ENCODE results near the gene CISH.

DNA sequence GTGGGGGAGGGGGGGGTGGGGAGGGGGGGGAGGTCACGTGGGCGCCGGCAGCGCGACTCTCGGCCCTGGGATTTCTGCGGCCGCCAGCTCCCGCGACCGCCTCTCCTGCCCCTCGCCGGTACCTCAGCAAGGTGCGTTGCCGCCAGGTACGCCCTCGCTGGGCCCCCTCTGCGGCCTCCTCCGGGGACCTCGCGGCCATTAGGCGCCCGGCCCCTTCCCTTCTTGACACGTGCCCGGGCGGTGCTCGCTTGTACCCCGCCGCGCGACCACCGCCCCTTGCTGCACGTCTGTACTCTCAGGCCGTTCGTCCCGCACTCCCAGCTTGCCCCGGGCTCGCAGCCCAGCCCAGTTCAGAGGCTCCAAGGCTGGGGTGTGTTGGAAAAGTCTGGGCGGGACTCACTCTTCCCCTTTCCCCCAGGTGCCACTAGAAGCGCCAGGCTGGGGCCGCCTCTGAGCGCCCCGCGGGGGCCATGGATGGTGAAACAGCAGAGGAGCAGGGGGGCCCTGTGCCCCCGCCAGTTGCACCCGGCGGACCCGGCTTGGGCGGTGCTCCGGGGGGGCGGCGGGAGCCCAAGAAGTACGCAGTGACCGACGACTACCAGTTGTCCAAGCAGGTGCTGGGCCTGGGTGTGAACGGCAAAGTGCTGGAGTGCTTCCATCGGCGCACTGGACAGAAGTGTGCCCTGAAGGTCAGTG is 5.7 kb upstream of the CISH start, which contains the start of gene MAPKAPK3:
- TF ChIP-seq EZH2 (IDR thresholded peaks at IDR 0.05; ENCODE audit: low read depth) = no peak
- TF ChIP-seq, protein P1, sequence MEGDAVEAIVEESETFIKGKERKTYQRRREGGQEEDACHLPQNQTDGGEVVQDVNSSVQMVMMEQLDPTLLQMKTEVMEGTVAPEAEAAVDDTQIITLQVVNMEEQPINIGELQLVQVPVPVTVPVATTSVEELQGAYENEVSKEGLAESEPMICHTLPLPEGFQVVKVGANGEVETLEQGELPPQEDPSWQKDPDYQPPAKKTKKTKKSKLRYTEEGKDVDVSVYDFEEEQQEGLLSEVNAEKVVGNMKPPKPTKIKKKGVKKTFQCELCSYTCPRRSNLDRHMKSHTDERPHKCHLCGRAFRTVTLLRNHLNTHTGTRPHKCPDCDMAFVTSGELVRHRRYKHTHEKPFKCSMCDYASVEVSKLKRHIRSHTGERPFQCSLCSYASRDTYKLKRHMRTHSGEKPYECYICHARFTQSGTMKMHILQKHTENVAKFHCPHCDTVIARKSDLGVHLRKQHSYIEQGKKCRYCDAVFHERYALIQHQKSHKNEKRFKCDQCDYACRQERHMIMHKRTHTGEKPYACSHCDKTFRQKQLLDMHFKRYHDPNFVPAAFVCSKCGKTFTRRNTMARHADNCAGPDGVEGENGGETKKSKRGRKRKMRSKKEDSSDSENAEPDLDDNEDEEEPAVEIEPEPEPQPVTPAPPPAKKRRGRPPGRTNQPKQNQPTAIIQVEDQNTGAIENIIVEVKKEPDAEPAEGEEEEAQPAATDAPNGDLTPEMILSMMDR (conservative IDR thresholded peaks at IDR 0.05) = no peak; the same call in 1 of the 2 replicates
